Activated CD4-positive, alpha-beta T cell treated with anti-CD3 and anti-CD28 coated beads, Interleukin-2, amount 10 ng/mL, durations not matched to agents 7 days and 5 days (primary cell): ENCODE results near the gene CATSPERB. TPM values are rescaled to one million over a fixed set of nuclear protein-coding genes. Genes with fewer than 3 reads are reported as not detected.
A peak's percentile ranks its signal among the peaks of the same experiment; 100 is the strongest.
"Not testable (repeated sequence)": the region's sequence is repeated elsewhere in the genome, so short reads cannot be mapped to it uniquely, and the experiment has no call there.

Experiments
- CTCF ChIA-PET: fragments of 350-600 bp; sonication (Branson Sonifier 250); formaldehyde crosslinking; loops from one replicate; lab custom pipeline; 2021; ENCODE audit warnings: antibody characterized with exemption; lab: Charles Lee
- POLR2A ChIA-PET: fragments of 350-600 bp; sonication (Branson Sonifier 250); formaldehyde crosslinking; loops from one replicate; lab custom pipeline; 2021; ENCODE audit warnings: antibody characterized with exemption; lab: Charles Lee
- DNase-seq: peaks from one replicate; pipeline ENCODE4 v3.0.0-alpha.2; 2020
- H3K27ac Mint-ChIP-seq: one replicate; pipeline ENCODE4 v1.8.0; 2021; ENCODE audit warnings: mild to moderate bottlenecking, moderate library complexity, mixed read lengths
- H3K27me3 Mint-ChIP-seq: one replicate; pipeline ENCODE4 v1.8.0; 2021; ENCODE audit warnings: mixed read lengths
- H3K36me3 Mint-ChIP-seq: one replicate; pipeline ENCODE4 v1.8.0; 2021; ENCODE audit warnings: low read depth, mixed read lengths
- H3K4me1 Mint-ChIP-seq: one replicate; pipeline ENCODE4 v1.8.0; 2021; ENCODE audit warnings: mixed read lengths
- H3K4me3 Mint-ChIP-seq: one replicate; pipeline ENCODE4 v1.8.0; 2021; ENCODE audit warnings: mild to moderate bottlenecking, moderate library complexity, mixed read lengths
- H3K9me3 Mint-ChIP-seq: one replicate; pipeline ENCODE4 v1.8.0; 2021; ENCODE audit warnings: mixed read lengths
- total RNA-seq, 2 experiments: library from RNA; stranded (reverse); gene quantifications; one replicate each; pipeline ENCODE4 v1.2.3, GENCODE V29; 2021

Gene CATSPERB
- total RNA-seq, 2 experiments from 2014 or later = 3.9 to 4.8 TPM

GRCh38 chr14:91750634-91751198 is 18.8 kb upstream of the CATSPERB start:
- no peak overlapping the region for H3K27ac Mint-ChIP-seq
- ChIA-PET POLR2A (no interaction called here), CTCF (no interaction called here)
- peaks cover 3% of the 10 kb centered on the region for H3K9me3 Mint-ChIP-seq
- no peaks in the 10 kb centered on the region for H3K4me1 Mint-ChIP-seq
- peaks cover 15% of the 10 kb centered on the region for H3K36me3 Mint-ChIP-seq
- H3K4me3 Mint-ChIP-seq = no peak overlapping the region
- no peak for DNase-seq
- H3K27me3 Mint-ChIP-seq = no peaks in the 10 kb centered on the region

DNA sequence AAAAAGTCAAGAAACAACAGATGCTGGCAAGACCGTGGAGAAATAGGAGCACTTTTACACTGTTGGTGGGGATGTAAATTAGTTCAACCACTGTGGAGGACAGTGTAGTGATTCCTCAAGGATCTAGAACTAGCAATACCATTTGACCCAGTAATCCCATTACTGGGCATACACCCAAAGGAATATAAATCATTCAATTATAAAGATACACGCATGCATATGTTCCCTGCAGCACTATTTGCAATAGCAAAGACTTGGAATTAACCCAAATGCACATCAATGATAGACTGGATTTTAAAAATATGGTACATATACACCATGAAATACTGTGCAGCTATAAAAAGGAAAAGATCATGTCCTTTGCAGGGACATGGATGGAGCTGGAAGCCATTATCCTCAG is 18.0 kb upstream of the CATSPERB start:
- no peak overlapping the region for H3K27ac Mint-ChIP-seq

GRCh38 chr14:91748049-91748448 is 16.2 kb upstream of the CATSPERB start:
- no peaks in the 10 kb centered on the region for H3K27me3 Mint-ChIP-seq
- no peak for DNase-seq
- no peak overlapping the region for H3K4me3 Mint-ChIP-seq
- H3K27ac Mint-ChIP-seq = no peak overlapping the region
- H3K36me3 Mint-ChIP-seq = peaks cover 12% of the 10 kb centered on the region
- H3K9me3 Mint-ChIP-seq = peaks cover 3% of the 10 kb centered on the region
- H3K4me1 Mint-ChIP-seq = no peaks in the 10 kb centered on the region
- ChIA-PET POLR2A (no interaction called here), CTCF (no interaction called here)

More for the DNA sequence above, 18.0 kb upstream of the CATSPERB start:
- Mint-ChIP-seq H3K36me3 (peaks cover 15% of the 10 kb centered on the region), H3K4me3 (no peak overlapping the region), H3K9me3 (peaks cover 3% of the 10 kb centered on the region), H3K4me1 (no peaks in the 10 kb centered on the region), H3K27me3 (no peaks in the 10 kb centered on the region)
- no peak for DNase-seq
- POLR2A ChIA-PET = no interaction called here
- CTCF ChIA-PET = no interaction called here

DNA sequence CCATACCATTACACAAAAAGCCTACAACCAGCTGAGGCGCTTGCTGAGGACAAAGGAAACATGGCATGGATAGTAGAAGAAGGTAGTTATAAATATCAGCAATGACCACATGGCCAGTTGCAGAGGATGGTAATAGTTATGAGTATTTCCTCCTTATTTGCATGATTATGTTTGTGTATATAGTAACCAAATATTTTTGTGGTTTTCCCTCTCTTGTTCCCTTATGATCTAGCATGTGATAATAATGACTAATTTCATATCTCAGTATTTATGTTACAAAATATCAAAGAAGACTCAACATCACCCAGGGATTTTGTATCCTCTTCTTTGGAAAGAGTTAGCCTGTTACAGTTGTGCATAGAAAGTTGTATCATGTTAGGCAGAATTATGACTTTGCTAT is 13.5 kb upstream of the CATSPERB start:
- CTCF ChIA-PET = no interaction called here
- H3K4me1 Mint-ChIP-seq = peaks cover 2% of the 10 kb centered on the region

DNA sequence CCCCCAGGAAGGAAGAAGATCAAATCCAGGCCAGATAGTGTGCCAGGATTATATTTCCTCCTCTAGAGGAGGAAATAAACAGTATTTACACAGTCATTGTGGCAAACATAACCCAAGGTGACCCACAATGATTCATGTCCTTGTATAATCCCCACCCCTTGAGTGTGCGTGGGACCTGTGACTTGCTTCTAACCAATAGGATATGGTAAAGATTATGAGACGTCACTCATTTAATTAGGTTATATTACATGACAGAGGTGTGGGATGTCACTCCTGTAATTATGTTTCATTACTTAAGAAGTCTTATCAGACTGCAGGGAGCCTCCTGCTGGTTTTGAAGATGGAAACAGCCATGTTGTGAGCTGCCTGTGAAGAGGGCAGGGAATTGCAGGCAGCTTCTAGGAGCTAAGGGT is 12.2 kb upstream of the CATSPERB start:
- ChIA-PET CTCF (interaction anchor here (0.8 kb wide), 1 partner anchor 9 kb away, joined by 3 read pairs; no protein-coding TSS in a partner anchor), POLR2A (no interaction called here)
- H3K4me3 Mint-ChIP-seq = no peak overlapping the region
- H3K36me3 Mint-ChIP-seq = peaks cover 4% of the 10 kb centered on the region
- no peak for DNase-seq
- peaks cover 5% of the 10 kb centered on the region for H3K9me3 Mint-ChIP-seq
- no peak overlapping the region for H3K27ac Mint-ChIP-seq
- H3K27me3 Mint-ChIP-seq = peaks cover 6% of the 10 kb centered on the region
- H3K4me1 Mint-ChIP-seq = peaks cover 6% of the 10 kb centered on the region

More for the DNA sequence above, 13.5 kb upstream of the CATSPERB start:
- DNase-seq = no peak
- Mint-ChIP-seq H3K27ac (no peak overlapping the region), H3K36me3 (peaks cover 6% of the 10 kb centered on the region), H3K4me3 (no peak overlapping the region), H3K9me3 (peaks cover 5% of the 10 kb centered on the region), H3K27me3 (peaks cover 3% of the 10 kb centered on the region)
- POLR2A ChIA-PET = no interaction called here

DNA sequence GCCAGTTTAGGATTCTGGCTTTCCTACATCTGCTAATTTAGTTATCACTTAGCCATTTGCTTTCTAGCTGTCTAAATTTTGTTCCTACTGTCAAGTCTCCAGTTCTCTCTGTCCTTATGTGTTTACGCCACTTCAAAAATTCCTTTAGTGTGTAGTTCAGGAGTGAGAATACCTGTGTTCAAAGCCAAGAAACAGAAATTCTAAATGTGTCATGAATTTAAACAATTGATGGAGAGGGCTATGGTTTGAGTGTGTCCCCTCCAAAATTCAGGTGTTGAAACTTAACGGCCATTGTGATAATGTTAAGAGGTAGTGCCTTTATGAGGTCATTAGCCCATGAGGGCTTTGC is 11.4 kb upstream of the CATSPERB start:
- ChIA-PET POLR2A (no interaction called here), CTCF (no interaction called here)
- no peak overlapping the region for H3K4me3 Mint-ChIP-seq
- no peaks in the 10 kb centered on the region for H3K36me3 Mint-ChIP-seq
- peaks cover 8% of the 10 kb centered on the region for H3K27me3 Mint-ChIP-seq
- H3K4me1 Mint-ChIP-seq = peaks cover 6% of the 10 kb centered on the region
- H3K9me3 Mint-ChIP-seq = peaks cover 5% of the 10 kb centered on the region
- H3K27ac Mint-ChIP-seq = no peak overlapping the region
- no peak for DNase-seq

GRCh38 chr14:91742621-91743304 is 10.9 kb upstream of the CATSPERB start:
- H3K27me3 Mint-ChIP-seq = peaks cover 8% of the 10 kb centered on the region
- ChIA-PET CTCF (no interaction called here), POLR2A (no interaction called here)
- peaks cover 5% of the 10 kb centered on the region for H3K9me3 Mint-ChIP-seq
- DNase-seq = no peak
- H3K36me3 Mint-ChIP-seq = no peaks in the 10 kb centered on the region
- H3K4me3 Mint-ChIP-seq = no peak overlapping the region
- peak overlapping the region; percentile 59 for H3K27ac Mint-ChIP-seq
- H3K4me1 Mint-ChIP-seq = peaks cover 6% of the 10 kb centered on the region

- CTCF ChIA-PET, H3K9me3 Mint-ChIP-seq, H3K4me1 Mint-ChIP-seq, POLR2A ChIA-PET, H3K36me3 Mint-ChIP-seq, H3K27me3 Mint-ChIP-seq, DNase-seq, H3K27ac Mint-ChIP-seq, H3K4me3 Mint-ChIP-seq: not testable (repeated sequence)
Observed at GRCh38 chr14:91739867-91740266, 8.0 kb upstream of the CATSPERB start.

DNA sequence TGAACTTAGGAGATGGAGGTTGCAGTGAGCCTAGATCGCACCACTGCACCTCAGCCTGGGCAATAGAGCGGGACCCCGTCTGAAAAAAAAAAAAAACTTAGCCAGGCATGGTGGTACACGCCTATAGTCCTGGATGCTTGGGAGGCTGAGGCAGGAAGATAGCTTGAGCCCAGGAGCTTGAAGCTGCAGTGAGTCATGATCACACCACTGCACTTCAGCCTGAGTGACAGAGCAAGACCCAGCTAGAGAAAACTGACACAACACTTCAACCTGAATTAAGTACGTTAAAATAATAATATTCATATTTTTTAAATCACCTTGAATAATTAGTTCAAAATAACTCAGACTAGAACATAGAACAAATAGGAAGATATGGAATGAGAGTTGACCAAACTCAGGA is 5.7 kb upstream of the CATSPERB start:
- no peak for DNase-seq
- Mint-ChIP-seq H3K27ac (no peak overlapping the region), H3K36me3 (peaks cover 6% of the 10 kb centered on the region), H3K9me3 (peaks cover 5% of the 10 kb centered on the region), H3K4me1 (peaks cover 8% of the 10 kb centered on the region), H3K27me3 (peaks cover 8% of the 10 kb centered on the region), H3K4me3 (no peak overlapping the region)
- CTCF ChIA-PET = interaction anchor here (0.7 kb wide), 1 partner anchor 235 kb away, joined by 3 read pairs; no protein-coding TSS in a partner anchor
- POLR2A ChIA-PET = no interaction called here

DNA sequence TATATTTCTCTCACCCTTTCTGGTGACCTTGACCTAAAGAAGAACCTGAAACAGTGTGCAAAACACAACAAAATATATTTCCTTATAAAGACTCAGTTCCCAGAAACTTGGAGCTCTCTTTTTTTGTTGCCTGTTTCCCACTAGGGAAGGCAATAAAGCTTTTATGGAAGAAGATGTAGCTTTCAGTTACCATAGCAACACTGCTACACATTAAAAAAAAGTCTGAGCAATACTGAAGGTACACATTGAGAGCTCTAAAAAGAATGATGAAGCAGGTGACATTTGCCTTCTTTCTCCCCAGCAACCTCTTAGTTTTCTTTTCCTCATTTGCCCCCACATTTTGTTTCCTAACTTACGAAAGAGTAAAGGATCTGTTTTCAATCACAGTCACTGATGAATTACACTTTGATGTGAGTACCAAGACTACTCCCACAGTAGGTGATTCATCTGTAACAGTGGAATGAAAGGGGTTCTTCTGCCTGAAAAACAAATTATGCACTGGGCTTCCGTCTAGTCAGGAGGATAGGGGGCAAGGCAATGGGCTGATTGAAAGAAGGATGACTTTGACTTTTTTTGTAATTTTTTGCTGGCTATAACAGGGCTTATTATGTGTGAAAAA is 1.1 kb upstream of the CATSPERB start:
- CTCF ChIA-PET = interaction anchor here (1.0 to 2.0 kb wide), 2 partner anchors 13 to 15 kb away, joined by 3 to 4 read pairs; no protein-coding TSS in a partner anchor
- Mint-ChIP-seq H3K27ac (no peak overlapping the region), H3K36me3 (peaks cover 6% of the 10 kb centered on the region), H3K27me3 (no peaks in the 10 kb centered on the region), H3K4me1 (peaks cover 4% of the 10 kb centered on the region), H3K9me3 (peaks cover 2% of the 10 kb centered on the region), H3K4me3 (no peak overlapping the region)
- no peak for DNase-seq
- POLR2A ChIA-PET = no interaction called here

- Mint-ChIP-seq H3K9me3 (peaks cover 2% of the 10 kb centered on the region), H3K36me3 (peaks cover 6% of the 10 kb centered on the region), H3K4me1 (peaks cover 4% of the 10 kb centered on the region), H3K27ac (no peak overlapping the region), H3K27me3 (no peaks in the 10 kb centered on the region), H3K4me3 (no peak overlapping the region)
- ChIA-PET CTCF (interaction anchor here (1.0 to 2.0 kb wide), 2 partner anchors 12 to 14 kb away, joined by 3 to 4 read pairs; no protein-coding TSS in a partner anchor), POLR2A (no interaction called here)
- no peak for DNase-seq
Observed at GRCh38 chr14:91732439-91732838, 553 bp upstream of the CATSPERB start.

GRCh38 chr14:91731018-91731417 is 868 bp downstream of the CATSPERB start:
- H3K27ac Mint-ChIP-seq = no peak overlapping the region
- H3K4me1 Mint-ChIP-seq = peaks cover 4% of the 10 kb centered on the region
- H3K36me3 Mint-ChIP-seq = peaks cover 3% of the 10 kb centered on the region
- DNase-seq = no peak
- H3K27me3 Mint-ChIP-seq = no peaks in the 10 kb centered on the region
- ChIA-PET CTCF (no interaction called here), POLR2A (no interaction called here)
- no peak overlapping the region for H3K4me3 Mint-ChIP-seq
- H3K9me3 Mint-ChIP-seq = peaks cover 2% of the 10 kb centered on the region

DNA sequence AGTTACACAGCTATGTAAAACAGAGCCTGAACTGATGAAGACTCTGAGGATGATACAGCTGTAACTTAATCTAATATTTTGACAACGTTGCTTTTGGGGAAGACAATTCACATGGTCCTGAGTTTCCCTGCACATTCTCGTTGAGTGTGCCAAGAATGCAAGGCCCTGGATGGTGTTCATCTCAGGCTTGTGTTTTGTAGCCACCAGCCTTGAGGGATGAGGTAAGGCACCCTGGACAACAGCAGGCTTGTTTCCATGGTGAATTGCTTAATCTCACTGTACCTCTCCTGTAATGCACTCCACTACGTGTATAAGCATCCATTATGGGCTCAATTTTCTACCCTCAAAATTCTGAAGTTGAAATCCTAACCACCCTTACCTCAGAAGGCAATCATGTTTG is 2.1 kb downstream of the CATSPERB start:
- peaks cover 4% of the 10 kb centered on the region for H3K4me1 Mint-ChIP-seq
- POLR2A ChIA-PET = no interaction called here
- CTCF ChIA-PET = no interaction called here
- DNase-seq = no peak
- H3K4me3 Mint-ChIP-seq = no peak overlapping the region
- H3K36me3 Mint-ChIP-seq = no peaks in the 10 kb centered on the region
- no peak overlapping the region for H3K27ac Mint-ChIP-seq
- H3K27me3 Mint-ChIP-seq = no peaks in the 10 kb centered on the region
- H3K9me3 Mint-ChIP-seq = no peaks in the 10 kb centered on the region
